Liver (tissue), 9 donors: Measurements from ENCODE around the gene PRTFDC1. TPM values are rescaled to one million over a fixed set of nuclear protein-coding genes. Genes with fewer than 3 reads are reported as not detected.

Experiments
- DNase-seq: peaks from one replicate; pipeline ENCODE4 v3.0.0-alpha.2; 2017; ENCODE audit warnings: low spot score
- H3K27ac ChIP-seq, 2 donors: one replicate each; pipeline ENCODE4 v1.7.0; 2013; ENCODE audit warnings: inconsistent platforms in 2 of 2, low read length in 2 of 2, control low read depth in 1 of 2, low read depth in 1 of 2, mild to moderate bottlenecking in 1 of 2
- H3K27me3 ChIP-seq, 4 donors: one replicate each; pipeline versions ENCODE4 v1.6.1 to v1.7.0; 2013; ENCODE audit warnings: low read length in 3 of 4, inconsistent platforms in 1 of 4, mild to moderate bottlenecking in 1 of 4, moderate library complexity in 1 of 4; ENCODE audit not compliant: control insufficient read depth in 4 of 4, insufficient read depth in 4 of 4
- H3K36me3 ChIP-seq, 4 donors: one replicate each; pipeline versions ENCODE4 v1.6.1 to v1.7.0; 2013; ENCODE audit warnings: low read length in 3 of 4, mild to moderate bottlenecking in 3 of 4, low read depth in 1 of 4, moderate library complexity in 1 of 4; ENCODE audit not compliant: control insufficient read depth in 4 of 4, insufficient read depth in 3 of 4
- H3K4me1 ChIP-seq, 4 donors: one replicate each; pipeline versions ENCODE4 v1.6.1 to v1.7.0; 2013; ENCODE audit warnings: low read length in 3 of 4, mild to moderate bottlenecking in 3 of 4, moderate library complexity in 1 of 4; ENCODE audit not compliant: control insufficient read depth in 4 of 4, insufficient read depth in 4 of 4
- H3K4me3 ChIP-seq, 3 donors: one replicate each; pipeline versions ENCODE4 v1.6.1 to v1.7.0; 2013; ENCODE audit warnings: low read length in 3 of 3, control low read depth in 1 of 3, low read depth in 1 of 3, mild to moderate bottlenecking in 1 of 3
- H3K9ac ChIP-seq, 2 donors: one replicate each; pipeline ENCODE4 v1.7.0; 2013; ENCODE audit warnings: low read length in 2 of 2, mild to moderate bottlenecking in 2 of 2, moderate library complexity in 2 of 2, control low read depth in 1 of 2, low read depth in 1 of 2
- H3K9me3 ChIP-seq, 4 donors: one replicate each; pipeline versions ENCODE4 v1.6.1 to v1.7.0; 2013; ENCODE audit warnings: low read length in 3 of 4; ENCODE audit not compliant: control insufficient read depth in 4 of 4
- ATF3 ChIP-seq: IDR thresholded peaks from 2 replicates; pipeline ENCODE4 v1.6.1; 2016; ENCODE audit warnings: antibody characterized with exemption
- EGR1 ChIP-seq, 2 donors: IDR thresholded peaks; 2 replicates each; pipeline ENCODE4 v1.6.1; 2016 to 2018; ENCODE audit warnings: antibody characterized with exemption in 2 of 2, low read depth in 2 of 2
- FOXA1 ChIP-seq: IDR thresholded peaks from 2 replicates; pipeline ENCODE4 v1.6.1; 2016; ENCODE audit warnings: antibody characterized with exemption
- FOXA2 ChIP-seq: IDR thresholded peaks from 2 replicates; pipeline ENCODE4 v1.6.1; 2016; ENCODE audit warnings: antibody characterized with exemption
- GABPA ChIP-seq, 2 donors: IDR thresholded peaks in 1 of 2; conservative IDR thresholded peaks in 1 of 2; 2 replicates each; pipeline ENCODE4 v1.6.1; 2016; ENCODE audit warnings: antibody characterized with exemption in 2 of 2, mild to moderate bottlenecking in 1 of 2, moderate library complexity in 1 of 2
- HNF4A ChIP-seq, 2 donors: conservative IDR thresholded peaks; 2 replicates each; pipeline ENCODE4 v1.6.1; 2016; ENCODE audit warnings: antibody characterized with exemption in 2 of 2, mild to moderate bottlenecking in 2 of 2
- HNF4G ChIP-seq: IDR thresholded peaks from 2 replicates; pipeline ENCODE4 v1.6.1; 2016; ENCODE audit warnings: antibody characterized with exemption
- JUND ChIP-seq, 2 donors: IDR thresholded peaks; 2 replicates each; pipeline ENCODE4 v1.6.1; 2016; ENCODE audit warnings: antibody characterized with exemption in 2 of 2
- MAX ChIP-seq: IDR thresholded peaks from 2 replicates; pipeline ENCODE4 v1.6.1; 2016; ENCODE audit warnings: antibody characterized with exemption
- NR2F2 ChIP-seq: IDR thresholded peaks from 2 replicates; pipeline ENCODE4 v1.6.1; 2016; ENCODE audit warnings: antibody characterized with exemption
- RAD21 ChIP-seq, 2 donors: IDR thresholded peaks; 2 replicates each; pipeline ENCODE4 v1.6.1; 2016; ENCODE audit warnings: antibody characterized with exemption in 2 of 2, mild to moderate bottlenecking in 2 of 2
- REST ChIP-seq: IDR thresholded peaks from 2 replicates; pipeline ENCODE4 v1.6.1; 2016; ENCODE audit warnings: antibody characterized with exemption, mild to moderate bottlenecking
- RXRA ChIP-seq, 2 donors: IDR thresholded peaks; 2 replicates each; pipeline ENCODE4 v1.6.1; 2017 to 2018; ENCODE audit warnings: antibody characterized with exemption in 2 of 2, mild to moderate bottlenecking in 1 of 2
- SP1 ChIP-seq: IDR thresholded peaks from 2 replicates; pipeline ENCODE4 v1.6.1; 2018; ENCODE audit warnings: antibody characterized with exemption, mild to moderate bottlenecking
- TAF1 ChIP-seq: conservative IDR thresholded peaks from 2 replicates; pipeline ENCODE4 v1.6.1; 2016; ENCODE audit warnings: antibody characterized with exemption, mild to moderate bottlenecking
- YY1 ChIP-seq: IDR thresholded peaks from 2 replicates; pipeline ENCODE4 v1.6.1; 2016; ENCODE audit warnings: antibody characterized with exemption, mild to moderate bottlenecking
- ZBTB33 ChIP-seq: IDR thresholded peaks from 2 replicates; pipeline ENCODE4 v1.6.1; 2016; ENCODE audit warnings: antibody characterized with exemption
- WGBS: extraction: QIAGEN DNeasy Blood & Tissue Kit; methylation state at CpG from one replicate; pipeline ENCODE4 v1.1.7; 2013; 5-methylcytosine and 5-hydroxymethylcytosine counted together
- polyA plus RNA-seq, 2 donors: library from polyadenylated mRNA; stranded (reverse) in 1 of 2; unstranded in 1 of 2; fragments of 200-250 nt in 1 of 2; fragments of >200 nt in 1 of 2; fragmentation: Nextera tagmentation in 1 of 2; extraction: Ambion mirVana in 1 of 2; gene quantifications; one replicate each; pipeline versions ENCODE4 v1.2.1 to v1.2.3, GENCODE V29; 2013 to 2015
- total RNA-seq, 2 donors: library from RNA; depleted of rRNA; stranded (reverse); fragments of >200 nt; gene quantifications; one replicate each; pipeline ENCODE4 v1.2.3, GENCODE V29; 2014
- TF ChIP-seq, protein P1 (sequence below): fragments of 150-350 bp; IDR thresholded peaks from 2 replicates; pipeline ENCODE4 v1.5.1; 2017; ENCODE audit warnings: improper control_type of control experiment, low read depth, low read length; ENCODE audit not compliant: missing input control
- donor health status: healthy.
- donor health status: healthy.
- donor health status: healthy.
- donor health status: healthy.
- donor health status: healthy.

PRTFDC1 gene
- total and polyA plus RNA-seq, 4 donors, result 0.93 to 3.1 (median 1.9) TPM

DNA sequence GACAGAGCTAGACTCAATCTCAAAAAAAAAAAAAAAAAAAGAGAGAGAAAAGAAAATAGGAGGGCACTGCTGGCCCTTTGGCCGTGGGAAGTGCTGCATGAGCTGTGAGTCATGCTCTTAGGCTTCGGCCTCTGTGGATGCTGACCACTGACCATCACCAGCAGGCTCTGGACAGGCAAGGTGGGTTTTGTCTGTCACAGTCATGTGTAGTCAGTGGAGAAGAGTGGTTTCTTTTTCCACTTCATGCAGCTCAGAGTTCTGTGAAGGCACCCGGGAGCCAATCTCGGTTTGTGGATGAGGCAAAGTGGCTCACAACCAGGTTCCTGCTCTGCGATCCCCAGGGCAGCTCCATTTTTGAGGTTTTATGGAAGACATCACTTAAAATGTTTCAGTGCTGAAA, 58.1 kb downstream of the PRTFDC1 start:
- H3K4me1 ChIP-seq, result no peaks in the 10 kb centered on the region
- H3K36me3 ChIP-seq, result no peaks in the 10 kb centered on the region
- H3K27me3 ChIP-seq, result no peaks in the 10 kb centered on the region
- no peak overlapping the region for H3K27ac ChIP-seq
- WGBS, result 88% methylated on average over 5 of the region's 5 CpGs
- H3K9ac ChIP-seq, result no peak overlapping the region
- H3K4me3 ChIP-seq, result no peak overlapping the region
- H3K9me3 ChIP-seq, result no peaks in the 10 kb centered on the region
- no peak for DNase-seq
- TF ChIP-seq RXRA (IDR thresholded peaks at IDR 0.05) (no peak), YY1 (no peak), MAX (no peak), NR2F2 (no peak), HNF4A (conservative IDR thresholded peaks at IDR 0.05) (no peak), JUND (IDR thresholded peaks at IDR 0.05) (no peak), REST (no peak), HNF4G (no peak), FOXA2 (no peak), ATF3 (no peak), SP1 (no peak), EGR1 (IDR thresholded peaks at IDR 0.05; ENCODE audit: low read depth in 2 of 2) (no peak), FOXA1 (no peak), TAF1 (no peak), ZBTB33 (no peak), RAD21 (IDR thresholded peaks at IDR 0.05) (no peak), GABPA (IDR thresholded peaks at IDR 0.05 in 1 of 2, conservative IDR thresholded peaks at IDR 0.05 in 1 of 2) (no peak)
- TF ChIP-seq, protein P1, sequence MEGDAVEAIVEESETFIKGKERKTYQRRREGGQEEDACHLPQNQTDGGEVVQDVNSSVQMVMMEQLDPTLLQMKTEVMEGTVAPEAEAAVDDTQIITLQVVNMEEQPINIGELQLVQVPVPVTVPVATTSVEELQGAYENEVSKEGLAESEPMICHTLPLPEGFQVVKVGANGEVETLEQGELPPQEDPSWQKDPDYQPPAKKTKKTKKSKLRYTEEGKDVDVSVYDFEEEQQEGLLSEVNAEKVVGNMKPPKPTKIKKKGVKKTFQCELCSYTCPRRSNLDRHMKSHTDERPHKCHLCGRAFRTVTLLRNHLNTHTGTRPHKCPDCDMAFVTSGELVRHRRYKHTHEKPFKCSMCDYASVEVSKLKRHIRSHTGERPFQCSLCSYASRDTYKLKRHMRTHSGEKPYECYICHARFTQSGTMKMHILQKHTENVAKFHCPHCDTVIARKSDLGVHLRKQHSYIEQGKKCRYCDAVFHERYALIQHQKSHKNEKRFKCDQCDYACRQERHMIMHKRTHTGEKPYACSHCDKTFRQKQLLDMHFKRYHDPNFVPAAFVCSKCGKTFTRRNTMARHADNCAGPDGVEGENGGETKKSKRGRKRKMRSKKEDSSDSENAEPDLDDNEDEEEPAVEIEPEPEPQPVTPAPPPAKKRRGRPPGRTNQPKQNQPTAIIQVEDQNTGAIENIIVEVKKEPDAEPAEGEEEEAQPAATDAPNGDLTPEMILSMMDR, result no peak

DNA sequence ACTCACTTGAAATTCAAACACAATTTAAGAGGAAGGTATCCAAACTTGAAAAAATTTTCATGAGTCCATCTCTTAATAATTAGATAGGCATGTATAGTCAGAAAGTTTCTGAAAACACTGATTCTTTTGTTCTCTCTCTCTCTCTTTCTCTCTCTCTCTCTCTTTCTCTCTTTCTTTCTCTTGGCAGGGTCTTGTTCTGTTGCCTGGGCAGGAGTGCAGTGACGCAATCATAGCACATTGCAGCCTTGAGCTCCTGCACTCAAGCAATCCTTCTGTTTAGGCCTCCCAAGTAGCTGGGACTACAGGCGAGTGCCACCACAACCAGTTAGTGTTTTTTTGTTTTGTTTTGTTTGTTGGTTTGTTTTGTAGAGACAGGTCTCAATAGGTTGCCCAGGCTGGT, 59.3 kb downstream of the PRTFDC1 start:
- Histone ChIP-seq H3K9ac (no peak overlapping the region), H3K9me3 (no peaks in the 10 kb centered on the region), H3K36me3 (no peaks in the 10 kb centered on the region), H3K4me1 (no peaks in the 10 kb centered on the region), H3K27ac (no peak overlapping the region), H3K27me3 (no peaks in the 10 kb centered on the region), H3K4me3 (no peak overlapping the region)
- 97% methylated on average over 2 of the region's 2 CpGs for WGBS
- no peak for DNase-seq
- TF ChIP-seq MAX (no peak), TAF1 (no peak), JUND (IDR thresholded peaks at IDR 0.05) (no peak), NR2F2 (no peak), EGR1 (IDR thresholded peaks at IDR 0.05; ENCODE audit: low read depth in 2 of 2) (no peak), FOXA2 (no peak), RAD21 (IDR thresholded peaks at IDR 0.05) (no peak), REST (no peak), YY1 (no peak)
- TF ChIP-seq, protein P1, result no peak
